Astrocyte of the spinal cord (primary cell): ENCODE results near the gene ZNF414.

Experiments used
- DNase-seq: peaks from one replicate; pipeline ENCODE4 v3.0.0; 2011; ENCODE audit warnings: low read depth, low spot score
- H3K4me3 ChIP-seq: 2 replicates; pipeline ENCODE4 v1.5.1; 2011; ENCODE audit warnings: low read depth, mild to moderate bottlenecking, low read length, moderate library complexity
- CTCF ChIP-seq: IDR thresholded peaks from 2 replicates; pipeline ENCODE4 v1.5.1; 2012; ENCODE audit warnings: low read depth, mild to moderate bottlenecking, low read length, inconsistent platforms
- in situ Hi-C: cut with HindIII; loops from 2 replicates; pipeline ENCODE4 v1.10.0; 2017; ENCODE audit warnings: low sequenced_read_pairs

ZNF414 gene

DNA sequence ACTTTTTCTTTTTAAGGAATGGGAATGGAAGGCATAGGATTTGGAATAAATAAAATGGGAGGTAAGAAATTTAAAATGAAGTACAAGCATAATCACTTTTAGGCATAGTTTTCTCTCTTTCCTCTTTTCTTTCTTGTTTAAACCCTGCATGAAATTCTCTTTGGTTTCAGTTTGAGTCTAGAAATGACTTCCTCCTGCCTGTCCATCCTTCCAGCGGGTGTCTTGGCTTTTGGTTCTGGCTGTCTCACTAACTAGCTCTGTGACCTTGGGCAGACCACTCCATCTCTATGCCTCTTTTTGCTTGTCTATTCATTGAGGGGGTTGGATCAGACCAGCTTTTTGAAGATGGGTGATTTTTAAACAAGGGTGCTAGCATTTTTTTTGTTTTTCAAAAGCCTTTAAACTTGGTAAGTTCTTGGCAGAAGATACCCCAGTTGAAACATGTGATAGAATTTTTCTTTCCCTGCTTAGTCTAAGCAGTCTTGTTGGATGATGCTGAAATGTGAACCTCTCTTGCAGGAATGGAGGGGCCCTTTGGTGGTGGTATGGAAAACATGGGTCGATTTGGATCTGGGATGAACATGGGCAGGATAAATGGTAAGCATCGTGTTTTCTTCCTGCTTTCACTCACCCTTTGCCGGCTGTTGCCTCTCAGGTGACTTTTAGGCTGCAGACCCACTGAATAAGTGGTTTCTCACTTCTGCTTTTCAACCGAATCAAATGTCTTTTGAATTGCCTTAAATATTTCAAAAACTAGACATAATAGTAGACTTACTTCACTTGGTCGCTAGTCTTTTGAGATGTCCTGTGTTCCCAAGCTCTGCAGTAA, 40.1 kb downstream of the ZNF414 start:
- no peak for TF ChIP-seq CTCF
- DNase-seq, result no peak
- in situ Hi-C loops, result no loop called here
- no peak overlapping the region for H3K4me3 ChIP-seq

GRCh38 chr19:8469613-8470368, 44.2 kb downstream of the ZNF414 start:
- no peak for TF ChIP-seq CTCF
- in situ Hi-C loops, result no loop called here
- no peak overlapping the region for H3K4me3 ChIP-seq
- no peak for DNase-seq

DNA sequence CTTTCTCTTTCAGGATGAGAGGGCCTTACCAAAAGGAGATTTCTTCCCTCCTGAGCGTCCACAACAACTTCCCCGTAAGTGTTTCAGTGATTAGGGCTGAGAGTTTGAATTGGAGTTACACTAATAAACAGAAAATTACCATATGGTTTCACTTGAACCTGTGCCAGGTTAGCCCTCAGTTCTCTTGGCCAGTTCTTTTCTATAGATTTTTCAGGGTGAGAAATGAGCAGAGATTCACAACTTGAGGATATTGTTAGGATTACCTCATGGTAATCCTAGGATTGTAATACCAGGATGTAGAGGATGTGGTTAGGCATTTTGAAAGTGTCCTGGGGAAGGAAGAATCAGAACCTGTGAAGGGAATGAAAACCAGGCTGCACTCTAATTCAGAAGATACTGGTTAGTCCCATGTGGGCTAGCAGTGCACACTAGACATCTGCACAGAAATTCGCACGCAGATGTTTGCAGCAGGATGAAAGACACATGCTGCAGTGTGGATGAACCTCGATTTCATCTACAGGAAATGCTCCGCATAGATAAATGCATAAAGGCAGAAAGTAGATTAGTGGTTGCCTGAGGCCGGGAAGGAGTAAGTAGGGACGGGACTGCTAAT, 45.1 kb downstream of the ZNF414 start:
- H3K4me3 ChIP-seq, result no peak overlapping the region
- in situ Hi-C loops, result no loop called here
- peak; percentile 58 for DNase-seq
- no peak for TF ChIP-seq CTCF

- in situ Hi-C loops, result no loop called here
- DNase-seq, result no peak
- H3K4me3 ChIP-seq, result no peak overlapping the region
- no peak for TF ChIP-seq CTCF
Observed at GRCh38 chr19:8468124-8468523, 45.8 kb downstream of the ZNF414 start.

GRCh38 chr19:8466018-8466417, 47.9 kb downstream of the ZNF414 start:
- in situ Hi-C loops, result no loop called here
- no peak for DNase-seq
- no peak overlapping the region for H3K4me3 ChIP-seq
- TF ChIP-seq CTCF, result no peak

DNA sequence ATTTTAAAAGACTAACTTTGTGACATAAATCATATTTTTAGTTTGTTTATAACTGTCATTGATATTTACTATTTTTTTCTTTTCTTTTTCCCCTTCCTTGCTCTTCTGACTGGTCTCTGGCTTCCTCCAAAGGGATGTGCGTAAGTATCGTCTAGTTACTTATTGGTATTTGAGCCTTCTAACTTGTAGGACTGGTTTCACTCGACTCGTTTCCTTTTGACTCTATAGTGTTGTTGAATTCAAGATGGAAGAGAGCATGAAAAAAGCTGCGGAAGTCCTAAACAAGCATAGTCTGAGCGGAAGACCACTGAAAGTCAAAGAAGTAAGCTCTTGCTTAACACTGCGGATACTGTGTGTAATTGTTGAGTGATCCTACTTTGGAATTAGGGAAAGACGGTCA, 50.6 kb downstream of the ZNF414 start:
- no peak for DNase-seq
- in situ Hi-C loops, result no loop called here

More for the DNA sequence above, 50.6 kb downstream of the ZNF414 start:
- H3K4me3 ChIP-seq, result no peak overlapping the region
- TF ChIP-seq CTCF, result no peak
